ENCODE data around the gene OR56A3. TPM values are rescaled to one million over a fixed set of nuclear protein-coding genes. Genes with fewer than 3 reads are reported as not detected.

Gene OR56A3
- total RNA-seq, 1 experiment from 2014 or later = not detected

GRCh38 chr11:5929571-5930368 lies 12.3 kb upstream of the OR56A3 start:
- Histone ChIP-seq H3K9me3 (no peaks in the 10 kb centered on the region), H3K4me3 (ENCODE audit: low read depth, low read length) (no peak overlapping the region), H3K27me3 (replicated peaks; ENCODE audit: control insufficient read depth, insufficient read depth, low read length) (no peaks in the 10 kb centered on the region), H3K4me1 (no peaks in the 10 kb centered on the region), H3K36me3 (ENCODE audit: control insufficient read depth, insufficient read depth, low read length) (no peaks in the 10 kb centered on the region)
- DNase-seq = no peak
- Mint-ChIP-seq H3K4me1 (ENCODE audit: low read depth, unreplicated experiment) (no peaks in the 10 kb centered on the region), H3K27me3 (ENCODE audit: insufficient read depth, unreplicated experiment) (peaks cover 5% of the 10 kb centered on the region), H3K4me3 (ENCODE audit: unreplicated experiment) (no peak overlapping the region), H3K27ac (ENCODE audit: unreplicated experiment) (no peak overlapping the region), H3K9me3 (ENCODE audit: unreplicated experiment) (peaks cover 45% of the 10 kb centered on the region), H3K36me3 (ENCODE audit: insufficient read depth, unreplicated experiment) (no peaks in the 10 kb centered on the region)
- POLR2A ChIA-PET = no interaction called here
- BruUV-seq (replicated peaks) = no TSS peak
- intact Hi-C loops (cut with micrococcal nuclease; ENCODE audit: unreplicated experiment) = no loop called here
- no peak for TF ChIP-seq CTCF (IDR thresholded peaks at IDR 0.05; ENCODE audit: insufficient read depth in 1 of 2, low read depth in 1 of 2, low read length in 1 of 2, severe bottlenecking in 1 of 2, unreplicated experiment in 1 of 2)
- CTCF ChIA-PET = interaction anchor here (0.6 kb wide), 1 partner anchor 1093 kb away, joined by 7 read pairs; no protein-coding TSS in a partner anchor

GRCh38 chr11:5930614-5931013 lies 11.4 kb upstream of the OR56A3 start:
- no peak overlapping the region for H3K4me3 Mint-ChIP-seq (ENCODE audit: unreplicated experiment)
- CTCF ChIA-PET = interaction anchor here (0.6 kb wide), 1 partner anchor 1094 kb away, joined by 7 read pairs; no protein-coding TSS in a partner anchor
- intact Hi-C loops (cut with micrococcal nuclease; ENCODE audit: unreplicated experiment) = no loop called here
- H3K9me3 ChIP-seq = no peaks in the 10 kb centered on the region
- H3K4me3 ChIP-seq (ENCODE audit: low read depth, low read length) = no peak overlapping the region
- no peak for DNase-seq
- peaks cover 45% of the 10 kb centered on the region for H3K9me3 Mint-ChIP-seq (ENCODE audit: unreplicated experiment)
- peaks cover 5% of the 10 kb centered on the region for H3K27me3 Mint-ChIP-seq (ENCODE audit: insufficient read depth, unreplicated experiment)
- no peaks in the 10 kb centered on the region for H3K4me1 ChIP-seq
- H3K36me3 ChIP-seq (ENCODE audit: control insufficient read depth, insufficient read depth, low read length) = no peaks in the 10 kb centered on the region
- H3K4me1 Mint-ChIP-seq (ENCODE audit: low read depth, unreplicated experiment) = no peaks in the 10 kb centered on the region
- H3K27ac Mint-ChIP-seq (ENCODE audit: unreplicated experiment) = no peak overlapping the region
- BruUV-seq (replicated peaks) = no TSS peak
- no peak for TF ChIP-seq CTCF (IDR thresholded peaks at IDR 0.05; ENCODE audit: insufficient read depth in 1 of 2, low read depth in 1 of 2, low read length in 1 of 2, severe bottlenecking in 1 of 2, unreplicated experiment in 1 of 2)
- H3K36me3 Mint-ChIP-seq (ENCODE audit: insufficient read depth, unreplicated experiment) = no peaks in the 10 kb centered on the region
- POLR2A ChIA-PET = no interaction called here
- no peaks in the 10 kb centered on the region for H3K27me3 ChIP-seq (replicated peaks; ENCODE audit: control insufficient read depth, insufficient read depth, low read length)

GRCh38 chr11:5931061-5931460 lies 11.0 kb upstream of the OR56A3 start:
- Mint-ChIP-seq H3K4me1 (ENCODE audit: low read depth, unreplicated experiment) (no peaks in the 10 kb centered on the region), H3K36me3 (ENCODE audit: insufficient read depth, unreplicated experiment) (no peaks in the 10 kb centered on the region), H3K27ac (ENCODE audit: unreplicated experiment) (no peak overlapping the region), H3K4me3 (ENCODE audit: unreplicated experiment) (no peak overlapping the region), H3K9me3 (ENCODE audit: unreplicated experiment) (peaks cover 45% of the 10 kb centered on the region), H3K27me3 (ENCODE audit: insufficient read depth, unreplicated experiment) (peaks cover 5% of the 10 kb centered on the region)
- BruUV-seq (replicated peaks) = no TSS peak
- intact Hi-C loops (cut with micrococcal nuclease; ENCODE audit: unreplicated experiment) = no loop called here
- no peak overlapping the region for H3K4me3 ChIP-seq (ENCODE audit: low read depth, low read length)
- TF ChIP-seq CTCF (IDR thresholded peaks at IDR 0.05; ENCODE audit: insufficient read depth in 1 of 2, low read depth in 1 of 2, low read length in 1 of 2, severe bottlenecking in 1 of 2, unreplicated experiment in 1 of 2) = no peak
- H3K9me3 ChIP-seq = no peaks in the 10 kb centered on the region
- H3K36me3 ChIP-seq (ENCODE audit: control insufficient read depth, insufficient read depth, low read length) = no peaks in the 10 kb centered on the region
- H3K4me1 ChIP-seq = no peaks in the 10 kb centered on the region
- DNase-seq = no peak
- CTCF ChIA-PET = no interaction called here
- POLR2A ChIA-PET = no interaction called here
- H3K27me3 ChIP-seq (replicated peaks; ENCODE audit: control insufficient read depth, insufficient read depth, low read length) = no peaks in the 10 kb centered on the region
